Hepatocyte (in vitro differentiated cells): ENCODE results near the gene UBE2QL1.

Experiments used
- CTCF ChIP-seq: fragments of 200-600 bp; sonication (generic); IDR thresholded peaks from 2 replicates; pipeline ENCODE4 v1.5.1; 2016; ENCODE audit warnings: antibody characterized with exemption, mild to moderate bottlenecking; ENCODE audit not compliant: poor library complexity
- EZH2 ChIP-seq: fragments of 200-600 bp; sonication (generic); IDR thresholded peaks from 2 replicates; pipeline ENCODE4 v1.6.1; 2016; ENCODE audit warnings: antibody characterized with exemption, mild to moderate bottlenecking, borderline replicate concordance
- EZH2phosphoT487 ChIP-seq: fragments of 200-600 bp; sonication (generic); IDR thresholded peaks from one replicate; pipeline ENCODE4 v1.6.1; 2018; ENCODE audit warnings: antibody characterized with exemption, mild to moderate bottlenecking, low read depth, moderate library complexity; ENCODE audit not compliant: unreplicated experiment, severe bottlenecking

GRCh38 chr5:6453937-6454560, 5.4 kb downstream of the UBE2QL1 start:
- no peak for TF ChIP-seq CTCF
- no peak for TF ChIP-seq EZH2
- no peak for TF ChIP-seq EZH2phosphoT487
